Measurements from ENCODE around the gene EEF1A2.

DNA sequence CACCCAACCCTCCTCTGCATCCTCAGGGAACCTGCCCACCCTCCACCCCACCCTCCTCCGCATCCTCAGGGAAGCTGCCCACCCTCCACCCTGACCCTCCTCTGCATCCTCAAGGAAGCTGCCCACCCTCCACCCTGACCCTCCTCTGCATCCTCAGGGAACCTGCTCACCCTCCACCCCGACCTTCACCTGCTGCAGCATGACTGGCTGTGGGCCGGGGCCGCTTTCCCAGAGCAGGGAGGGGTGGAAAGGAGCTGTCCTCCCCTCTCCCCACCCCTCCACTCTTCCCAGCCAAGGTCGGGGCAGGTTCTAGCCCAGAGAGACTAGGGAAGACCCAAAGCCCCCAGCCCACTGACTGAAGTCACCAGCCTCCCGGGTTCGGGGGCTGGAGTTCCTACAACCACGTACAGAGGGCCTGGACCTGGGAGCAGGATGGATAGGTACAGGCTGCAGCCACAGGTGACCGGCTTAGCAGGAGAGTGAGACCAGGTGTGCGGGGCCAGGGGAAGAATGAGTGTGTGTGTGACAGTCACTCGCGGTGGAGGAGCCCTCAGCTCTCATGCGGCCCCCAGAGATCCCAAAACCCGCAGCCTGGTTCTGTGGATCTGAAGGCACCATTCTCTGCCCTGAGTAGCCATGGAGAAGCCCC, 11.6 kb downstream of the EEF1A2 start:
- TF ChIP-seq, protein P1, sequence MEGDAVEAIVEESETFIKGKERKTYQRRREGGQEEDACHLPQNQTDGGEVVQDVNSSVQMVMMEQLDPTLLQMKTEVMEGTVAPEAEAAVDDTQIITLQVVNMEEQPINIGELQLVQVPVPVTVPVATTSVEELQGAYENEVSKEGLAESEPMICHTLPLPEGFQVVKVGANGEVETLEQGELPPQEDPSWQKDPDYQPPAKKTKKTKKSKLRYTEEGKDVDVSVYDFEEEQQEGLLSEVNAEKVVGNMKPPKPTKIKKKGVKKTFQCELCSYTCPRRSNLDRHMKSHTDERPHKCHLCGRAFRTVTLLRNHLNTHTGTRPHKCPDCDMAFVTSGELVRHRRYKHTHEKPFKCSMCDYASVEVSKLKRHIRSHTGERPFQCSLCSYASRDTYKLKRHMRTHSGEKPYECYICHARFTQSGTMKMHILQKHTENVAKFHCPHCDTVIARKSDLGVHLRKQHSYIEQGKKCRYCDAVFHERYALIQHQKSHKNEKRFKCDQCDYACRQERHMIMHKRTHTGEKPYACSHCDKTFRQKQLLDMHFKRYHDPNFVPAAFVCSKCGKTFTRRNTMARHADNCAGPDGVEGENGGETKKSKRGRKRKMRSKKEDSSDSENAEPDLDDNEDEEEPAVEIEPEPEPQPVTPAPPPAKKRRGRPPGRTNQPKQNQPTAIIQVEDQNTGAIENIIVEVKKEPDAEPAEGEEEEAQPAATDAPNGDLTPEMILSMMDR (IDR thresholded peaks at IDR 0.05; ENCODE audit: borderline replicate concordance, extremely low read depth, low read length, poor library complexity, severe bottlenecking) = no peak
- TF ChIP-seq EZH2 (IDR thresholded peaks at IDR 0.05; ENCODE audit: borderline replicate concordance, low read depth, low read length, severe bottlenecking) = no peak

Measured in DND-41 (cell line).